ENCODE measurements around the gene CCL3.

The CCL3 gene

DNA sequence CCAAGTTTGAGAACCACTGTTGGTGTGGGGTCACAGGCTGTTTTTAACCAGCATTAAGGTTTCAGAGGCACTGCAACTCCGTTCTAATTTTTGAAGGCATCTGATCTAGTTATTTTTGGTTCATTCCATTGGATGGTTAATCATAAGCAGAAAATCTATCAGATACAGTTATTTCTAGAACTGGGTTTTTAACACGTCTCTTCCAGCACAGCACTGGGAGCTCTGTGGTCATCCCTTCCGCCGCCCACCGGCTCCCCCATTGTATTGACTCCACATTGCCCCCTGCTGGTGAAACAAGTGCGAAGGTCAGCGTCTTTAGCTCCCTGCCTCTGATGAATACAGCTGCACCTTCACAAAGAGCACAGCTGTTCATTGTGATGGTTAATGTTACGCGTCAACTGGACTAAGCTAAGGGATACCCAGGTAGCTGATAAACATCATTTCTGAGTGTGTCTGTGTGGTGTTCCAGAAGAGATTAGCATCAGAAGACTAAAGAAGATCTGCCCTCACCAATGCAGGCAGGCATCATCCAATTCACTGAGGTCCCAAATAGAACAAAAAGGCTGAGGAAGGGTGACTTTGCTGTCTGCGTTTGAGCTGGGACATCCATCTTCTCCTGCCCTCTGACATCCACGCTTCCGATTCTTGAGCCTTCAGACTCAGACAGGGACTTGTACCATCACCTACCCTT, 17.4 kb downstream of the CCL3 start:
- CTCF ChIA-PET: interaction anchor here (0.5 to 5.4 kb wide), 57 partner anchors 8 to 795 kb away, joined by 3 to 80 read pairs (median 5); partner anchors contain the start of genes CCL14, CCL16, CCL18 and CCL23
- TF ChIP-seq IKZF3 (tag by site-specific recombination; IDR thresholded peaks at IDR 0.05) (no peak), ZNF530 (tag by site-specific recombination; IDR thresholded peaks at IDR 0.05; ENCODE audit: low read depth) (no peak), ZNF621 (tag by site-specific recombination; IDR thresholded peaks at IDR 0.05) (no peak), ZFHX2 (tag by site-specific recombination; conservative IDR thresholded peaks at IDR 0.05) (peak; percentile 54), SP2 (tag by site-specific recombination; IDR thresholded peaks at IDR 0.05) (no peak), SP7 (tag by site-specific recombination; IDR thresholded peaks at IDR 0.05) (no peak), PRDM1 (tag by site-specific recombination; IDR thresholded peaks at IDR 0.05) (no peak), ZNF654 (tag by site-specific recombination; IDR thresholded peaks at IDR 0.05; ENCODE audit: low read depth) (peak; percentile 47), ZNF501 (tag by site-specific recombination; IDR thresholded peaks at IDR 0.05) (no peak), ZNF433 (tag by site-specific recombination; IDR thresholded peaks at IDR 0.05; ENCODE audit: low read depth) (no peak), ZNF10 (tag by site-specific recombination; IDR thresholded peaks at IDR 0.05) (peak; percentile 81), ZNF211 (tag by site-specific recombination; IDR thresholded peaks at IDR 0.05; ENCODE audit: low read depth) (no peak), EGR2 (tag by site-specific recombination; IDR thresholded peaks at IDR 0.05; ENCODE audit: low read depth) (peak; percentile 43), ZNF843 (tag by site-specific recombination; IDR thresholded peaks at IDR 0.05) (no peak)
- TF ChIP-seq, protein P1, sequence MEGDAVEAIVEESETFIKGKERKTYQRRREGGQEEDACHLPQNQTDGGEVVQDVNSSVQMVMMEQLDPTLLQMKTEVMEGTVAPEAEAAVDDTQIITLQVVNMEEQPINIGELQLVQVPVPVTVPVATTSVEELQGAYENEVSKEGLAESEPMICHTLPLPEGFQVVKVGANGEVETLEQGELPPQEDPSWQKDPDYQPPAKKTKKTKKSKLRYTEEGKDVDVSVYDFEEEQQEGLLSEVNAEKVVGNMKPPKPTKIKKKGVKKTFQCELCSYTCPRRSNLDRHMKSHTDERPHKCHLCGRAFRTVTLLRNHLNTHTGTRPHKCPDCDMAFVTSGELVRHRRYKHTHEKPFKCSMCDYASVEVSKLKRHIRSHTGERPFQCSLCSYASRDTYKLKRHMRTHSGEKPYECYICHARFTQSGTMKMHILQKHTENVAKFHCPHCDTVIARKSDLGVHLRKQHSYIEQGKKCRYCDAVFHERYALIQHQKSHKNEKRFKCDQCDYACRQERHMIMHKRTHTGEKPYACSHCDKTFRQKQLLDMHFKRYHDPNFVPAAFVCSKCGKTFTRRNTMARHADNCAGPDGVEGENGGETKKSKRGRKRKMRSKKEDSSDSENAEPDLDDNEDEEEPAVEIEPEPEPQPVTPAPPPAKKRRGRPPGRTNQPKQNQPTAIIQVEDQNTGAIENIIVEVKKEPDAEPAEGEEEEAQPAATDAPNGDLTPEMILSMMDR (tag by site-specific recombination; IDR thresholded peaks at IDR 0.05): peak; percentile 53; the same call in 1 of the 2 replicates
- TF ChIP-seq, protein P2, sequence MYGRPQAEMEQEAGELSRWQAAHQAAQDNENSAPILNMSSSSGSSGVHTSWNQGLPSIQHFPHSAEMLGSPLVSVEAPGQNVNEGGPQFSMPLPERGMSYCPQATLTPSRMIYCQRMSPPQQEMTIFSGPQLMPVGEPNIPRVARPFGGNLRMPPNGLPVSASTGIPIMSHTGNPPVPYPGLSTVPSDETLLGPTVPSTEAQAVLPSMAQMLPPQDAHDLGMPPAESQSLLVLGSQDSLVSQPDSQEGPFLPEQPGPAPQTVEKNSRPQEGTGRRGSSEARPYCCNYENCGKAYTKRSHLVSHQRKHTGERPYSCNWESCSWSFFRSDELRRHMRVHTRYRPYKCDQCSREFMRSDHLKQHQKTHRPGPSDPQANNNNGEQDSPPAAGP (tag by site-specific recombination; IDR thresholded peaks at IDR 0.05): no peak
- Histone ChIP-seq H3K36me3 (ENCODE audit: control insufficient read depth in 2 of 2, insufficient read depth in 1 of 2, low read length in 2 of 2) (no peaks in the 10 kb centered on the region), H3K4me1 (ENCODE audit: control insufficient read depth, insufficient read depth, low read length) (no peaks in the 10 kb centered on the region), H3K9me3 (ENCODE audit: control insufficient read depth, insufficient read depth, low read depth, low read length) (no peaks in the 10 kb centered on the region), H3K4me3 (ENCODE audit: low read depth, low read length) (no peak overlapping the region), H3K27ac (ENCODE audit: extremely low read depth, low read depth, low read length) (no peak overlapping the region)
- POLR2A ChIA-PET: no interaction called here

DNA sequence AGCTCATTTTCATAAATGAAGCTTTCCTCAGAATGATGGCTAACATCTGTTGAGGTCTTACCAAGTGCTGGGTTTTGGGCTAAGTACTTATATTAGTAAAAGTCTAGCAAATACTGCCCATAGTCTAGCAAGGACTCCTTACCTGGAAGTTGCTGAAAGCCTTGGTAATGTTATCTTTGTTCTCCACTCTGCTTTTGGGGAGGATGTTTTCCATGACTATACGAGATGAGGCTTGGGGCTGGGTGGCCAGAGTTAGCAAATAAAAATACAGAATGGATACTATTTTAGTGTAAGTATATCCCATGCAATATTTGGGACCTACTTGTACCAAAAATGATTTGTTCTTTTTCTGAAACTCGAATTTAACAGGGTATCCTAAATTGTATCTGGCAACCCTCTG, 18.2 kb downstream of the CCL3 start:
- no peaks in the 10 kb centered on the region for H3K36me3 ChIP-seq (ENCODE audit: control insufficient read depth in 2 of 2, insufficient read depth in 1 of 2, low read length in 2 of 2)
- no peaks in the 10 kb centered on the region for H3K4me1 ChIP-seq (ENCODE audit: control insufficient read depth, insufficient read depth, low read length)
- POLR2A ChIA-PET: no interaction called here
- H3K4me3 ChIP-seq (ENCODE audit: low read depth, low read length): no peak overlapping the region
- CTCF ChIA-PET: interaction anchor here (0.6 to 5.4 kb wide), 28 partner anchors 11 to 413 kb away, joined by 3 to 80 read pairs (median 6); partner anchors contain the start of genes CCL14, CCL16 and CCL3
- H3K27ac ChIP-seq (ENCODE audit: extremely low read depth, low read depth, low read length): no peak overlapping the region
- H3K9me3 ChIP-seq (ENCODE audit: control insufficient read depth, insufficient read depth, low read depth, low read length): no peaks in the 10 kb centered on the region
- TF ChIP-seq ZFHX2 (tag by site-specific recombination; conservative IDR thresholded peaks at IDR 0.05): no peak
- TF ChIP-seq ZNF654 (tag by site-specific recombination; IDR thresholded peaks at IDR 0.05; ENCODE audit: low read depth): no peak
- TF ChIP-seq GLI4 (tag by site-specific recombination; IDR thresholded peaks at IDR 0.05): no peak
- TF ChIP-seq ZNF501 (tag by site-specific recombination; IDR thresholded peaks at IDR 0.05): no peak
- no peak for TF ChIP-seq BCL11A (tag by site-specific recombination; IDR thresholded peaks at IDR 0.05; ENCODE audit: low read depth)
- TF ChIP-seq ZNF132 (tag by site-specific recombination; IDR thresholded peaks at IDR 0.05; ENCODE audit: borderline replicate concordance): no peak
- TF ChIP-seq ZNF423 (tag by site-specific recombination; IDR thresholded peaks at IDR 0.05): no peak
- TF ChIP-seq ZNF184 (tag by site-specific recombination; IDR thresholded peaks at IDR 0.05): no peak
- TF ChIP-seq, protein P3, sequence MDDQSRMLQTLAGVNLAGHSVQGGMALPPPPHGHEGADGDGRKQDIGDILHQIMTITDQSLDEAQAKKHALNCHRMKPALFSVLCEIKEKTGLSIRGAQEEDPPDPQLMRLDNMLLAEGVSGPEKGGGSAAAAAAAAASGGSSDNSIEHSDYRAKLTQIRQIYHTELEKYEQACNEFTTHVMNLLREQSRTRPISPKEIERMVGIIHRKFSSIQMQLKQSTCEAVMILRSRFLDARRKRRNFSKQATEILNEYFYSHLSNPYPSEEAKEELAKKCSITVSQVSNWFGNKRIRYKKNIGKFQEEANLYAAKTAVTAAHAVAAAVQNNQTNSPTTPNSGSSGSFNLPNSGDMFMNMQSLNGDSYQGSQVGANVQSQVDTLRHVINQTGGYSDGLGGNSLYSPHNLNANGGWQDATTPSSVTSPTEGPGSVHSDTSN (CRISPR knock-in tag; IDR thresholded peaks at IDR 0.05): no peak
- no peak for TF ChIP-seq RBAK (tag by site-specific recombination; IDR thresholded peaks at IDR 0.05)
- TF ChIP-seq ZNF274 (IDR thresholded peaks at IDR 0.05; ENCODE audit: low read length): no peak
- no peak for TF ChIP-seq ZNF274 (tag by site-specific recombination; IDR thresholded peaks at IDR 0.05; ENCODE audit: borderline replicate concordance)
- TF ChIP-seq ZNF670 (tag by site-specific recombination; IDR thresholded peaks at IDR 0.05; ENCODE audit: low read depth): no peak
- TF ChIP-seq, protein P4, sequence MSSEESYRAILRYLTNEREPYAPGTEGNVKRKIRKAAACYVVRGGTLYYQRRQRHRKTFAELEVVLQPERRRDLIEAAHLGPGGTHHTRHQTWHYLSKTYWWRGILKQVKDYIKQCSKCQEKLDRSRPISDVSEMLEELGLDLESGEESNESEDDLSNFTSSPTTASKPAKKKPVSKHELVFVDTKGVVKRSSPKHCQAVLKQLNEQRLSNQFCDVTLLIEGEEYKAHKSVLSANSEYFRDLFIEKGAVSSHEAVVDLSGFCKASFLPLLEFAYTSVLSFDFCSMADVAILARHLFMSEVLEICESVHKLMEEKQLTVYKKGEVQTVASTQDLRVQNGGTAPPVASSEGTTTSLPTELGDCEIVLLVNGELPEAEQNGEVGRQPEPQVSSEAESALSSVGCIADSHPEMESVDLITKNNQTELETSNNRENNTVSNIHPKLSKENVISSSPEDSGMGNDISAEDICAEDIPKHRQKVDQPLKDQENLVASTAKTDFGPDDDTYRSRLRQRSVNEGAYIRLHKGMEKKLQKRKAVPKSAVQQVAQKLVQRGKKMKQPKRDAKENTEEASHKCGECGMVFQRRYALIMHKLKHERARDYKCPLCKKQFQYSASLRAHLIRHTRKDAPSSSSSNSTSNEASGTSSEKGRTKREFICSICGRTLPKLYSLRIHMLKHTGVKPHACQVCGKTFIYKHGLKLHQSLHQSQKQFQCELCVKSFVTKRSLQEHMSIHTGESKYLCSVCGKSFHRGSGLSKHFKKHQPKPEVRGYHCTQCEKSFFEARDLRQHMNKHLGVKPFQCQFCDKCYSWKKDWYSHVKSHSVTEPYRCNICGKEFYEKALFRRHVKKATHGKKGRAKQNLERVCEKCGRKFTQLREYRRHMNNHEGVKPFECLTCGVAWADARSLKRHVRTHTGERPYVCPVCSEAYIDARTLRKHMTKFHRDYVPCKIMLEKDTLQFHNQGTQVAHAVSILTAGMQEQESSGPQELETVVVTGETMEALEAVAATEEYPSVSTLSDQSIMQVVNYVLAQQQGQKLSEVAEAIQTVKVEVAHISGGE (tag by site-specific recombination; conservative IDR thresholded peaks at IDR 0.05; ENCODE audit: low read depth): no peak

Measured in HEK293 (cell line).